Hindlimb muscle (tissue), 1 donor: ENCODE measurements around the gene FKBP1C. TPM values are rescaled to one million over a fixed set of nuclear protein-coding genes. Genes with fewer than 3 reads are reported as not detected.

Source experiments
- polyA plus RNA-seq: library from polyadenylated mRNA; unstranded; fragments of 120-200 nt; gene quantifications from one replicate; pipeline ENCODE4 v1.2.1, GENCODE V29; 2013; ENCODE audit not compliant: insufficient read length

FKBP1C gene
- polyA plus RNA-seq, 1 donor, result 1.9 TPM

Other genes with a start within 250 kb of the FKBP1C start
- gene LGSN, start 108.5 kb downstream of the FKBP1C start, polyA plus RNA-seq, result not detected